RWPE1 (cell line): Measurements from ENCODE around the gene TRIM34.
A peak's percentile ranks its signal among the peaks of the same experiment; 100 is the strongest.
"Not testable (repeated sequence)": the region's sequence is repeated elsewhere in the genome, so short reads cannot be mapped to it uniquely, and the experiment has no call there.

Source experiments
- CTCF ChIA-PET: fragments of 350-600 bp; sonication (Branson Sonifier 250); formaldehyde crosslinking; extraction: SDS; loops from one replicate; lab custom pipeline; 2021; lab: Yijun Ruan, JAX
- POLR2A ChIA-PET: fragments of 400-600 bp; formaldehyde crosslinking; extraction: SDS; loops from one replicate; lab custom pipeline; 2020; ENCODE audit warnings: antibody characterized with exemption; ENCODE audit not compliant: low non-redundant PET; lab: Yijun Ruan, JAX
- DNase-seq: peaks from one replicate; pipeline ENCODE4 v3.0.0; 2012; ENCODE audit warnings: low spot score
- H3K27ac ChIP-seq: fragments of 450-650 bp; 2 replicates; pipeline ENCODE4 v1.5.1; 2017
- TF ChIP-seq, protein P1 (sequence below): fragments of 450-650 bp; conservative IDR thresholded peaks from 2 replicates; pipeline ENCODE4 v1.5.1; 2017; ENCODE audit warnings: low read depth, mild to moderate bottlenecking

TRIM34 gene, protein sequence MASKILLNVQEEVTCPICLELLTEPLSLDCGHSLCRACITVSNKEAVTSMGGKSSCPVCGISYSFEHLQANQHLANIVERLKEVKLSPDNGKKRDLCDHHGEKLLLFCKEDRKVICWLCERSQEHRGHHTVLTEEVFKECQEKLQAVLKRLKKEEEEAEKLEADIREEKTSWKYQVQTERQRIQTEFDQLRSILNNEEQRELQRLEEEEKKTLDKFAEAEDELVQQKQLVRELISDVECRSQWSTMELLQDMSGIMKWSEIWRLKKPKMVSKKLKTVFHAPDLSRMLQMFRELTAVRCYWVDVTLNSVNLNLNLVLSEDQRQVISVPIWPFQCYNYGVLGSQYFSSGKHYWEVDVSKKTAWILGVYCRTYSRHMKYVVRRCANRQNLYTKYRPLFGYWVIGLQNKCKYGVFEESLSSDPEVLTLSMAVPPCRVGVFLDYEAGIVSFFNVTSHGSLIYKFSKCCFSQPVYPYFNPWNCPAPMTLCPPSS

DNA sequence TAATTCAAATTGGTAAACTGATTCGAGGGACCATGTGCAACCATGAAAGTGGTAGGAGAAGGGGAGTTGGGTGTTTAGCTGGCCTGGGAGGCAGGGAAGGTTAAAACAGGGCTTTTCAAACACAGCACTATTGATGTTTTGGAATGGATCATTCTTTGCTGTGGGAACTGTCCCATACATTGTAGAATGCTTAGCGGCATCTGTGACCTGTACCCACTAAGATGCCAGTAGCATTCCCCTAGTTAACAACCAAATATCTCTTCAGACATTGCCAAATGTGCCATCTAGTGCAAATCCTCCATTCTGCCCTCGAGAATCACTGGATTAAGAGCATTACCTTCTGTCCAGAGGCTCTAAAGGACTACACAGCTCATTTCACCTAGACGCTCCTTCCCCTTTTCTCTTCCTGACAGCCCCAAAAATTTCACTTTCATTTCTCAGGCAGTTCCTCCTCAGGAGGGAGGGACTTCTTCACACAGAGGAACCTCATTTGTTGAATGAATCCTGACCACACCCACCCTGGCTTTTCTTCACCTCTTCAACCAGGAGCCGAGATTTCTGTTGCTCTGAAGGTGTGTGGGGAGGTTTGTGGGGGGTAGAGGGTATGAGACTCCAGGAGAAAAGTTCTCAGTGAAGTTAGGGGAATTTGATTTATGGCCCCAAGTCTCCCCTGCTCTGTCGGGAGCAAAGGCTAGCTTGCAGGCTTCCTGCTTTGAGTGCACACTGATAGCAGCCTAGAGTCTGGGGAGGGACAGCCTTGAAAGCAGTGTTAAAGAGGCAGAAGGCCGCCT is at the start of gene TRIM34:
Gene TRIM34, plus strand, starts transcription at position 513 of the 791 bp plus-strand sequence. CDS start 7,331 bp downstream, outside the sequence.
- H3K27ac ChIP-seq = no peak within 1 kb of the TSS
- ChIA-PET CTCF (interaction anchor here (0.6 to 0.7 kb wide), 2 partner anchors 17 to 1815 kb away, joined by 3 read pairs; no protein-coding TSS in a partner anchor), POLR2A (no interaction called here)
- TF ChIP-seq, protein P1, sequence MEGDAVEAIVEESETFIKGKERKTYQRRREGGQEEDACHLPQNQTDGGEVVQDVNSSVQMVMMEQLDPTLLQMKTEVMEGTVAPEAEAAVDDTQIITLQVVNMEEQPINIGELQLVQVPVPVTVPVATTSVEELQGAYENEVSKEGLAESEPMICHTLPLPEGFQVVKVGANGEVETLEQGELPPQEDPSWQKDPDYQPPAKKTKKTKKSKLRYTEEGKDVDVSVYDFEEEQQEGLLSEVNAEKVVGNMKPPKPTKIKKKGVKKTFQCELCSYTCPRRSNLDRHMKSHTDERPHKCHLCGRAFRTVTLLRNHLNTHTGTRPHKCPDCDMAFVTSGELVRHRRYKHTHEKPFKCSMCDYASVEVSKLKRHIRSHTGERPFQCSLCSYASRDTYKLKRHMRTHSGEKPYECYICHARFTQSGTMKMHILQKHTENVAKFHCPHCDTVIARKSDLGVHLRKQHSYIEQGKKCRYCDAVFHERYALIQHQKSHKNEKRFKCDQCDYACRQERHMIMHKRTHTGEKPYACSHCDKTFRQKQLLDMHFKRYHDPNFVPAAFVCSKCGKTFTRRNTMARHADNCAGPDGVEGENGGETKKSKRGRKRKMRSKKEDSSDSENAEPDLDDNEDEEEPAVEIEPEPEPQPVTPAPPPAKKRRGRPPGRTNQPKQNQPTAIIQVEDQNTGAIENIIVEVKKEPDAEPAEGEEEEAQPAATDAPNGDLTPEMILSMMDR = no peak
- peak; percentile 90 for DNase-seq

DNA sequence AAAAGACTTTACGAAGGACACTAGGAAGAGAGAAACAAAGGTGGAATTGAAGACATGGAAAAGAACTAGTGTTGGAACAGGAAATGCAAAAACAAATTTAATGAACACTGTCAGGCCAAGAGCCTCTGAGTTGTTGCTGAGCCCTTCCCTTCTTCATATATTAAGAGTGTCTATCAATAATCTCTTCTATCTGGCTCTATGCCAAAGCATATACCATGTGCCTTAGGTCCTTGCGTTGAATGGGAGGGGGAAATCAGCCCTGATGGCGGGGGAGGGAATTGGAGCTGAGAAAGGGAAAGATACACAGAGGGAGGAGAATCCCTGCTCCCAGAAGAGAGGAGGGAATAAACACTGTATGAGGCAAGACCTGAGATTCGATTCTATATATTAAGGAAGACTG is 49.6 kb upstream of the TRIM34 start:
- ChIA-PET POLR2A (no interaction called here), CTCF (no interaction called here)
- no peak for DNase-seq
- TF ChIP-seq, protein P1 = no peak
- no peak overlapping the region for H3K27ac ChIP-seq

DNA sequence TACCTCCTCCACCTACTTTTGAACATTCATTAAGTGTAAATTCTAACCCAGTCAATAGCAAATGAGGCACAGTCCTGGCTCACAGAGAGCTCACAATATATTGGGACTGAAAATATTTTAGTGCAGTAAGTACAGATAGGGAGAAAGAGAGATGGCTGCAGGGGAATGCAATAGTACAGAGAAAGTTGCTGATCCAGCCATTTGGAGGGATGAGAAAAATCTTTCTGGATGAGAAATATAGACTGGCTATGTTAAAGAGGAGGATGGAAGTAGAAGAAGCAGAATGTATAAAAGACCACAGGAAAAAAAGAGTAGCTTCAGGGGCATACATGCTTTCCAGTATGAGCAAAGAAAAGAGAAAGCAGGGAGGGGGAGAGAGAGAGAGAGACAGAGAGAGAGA is 47.7 kb upstream of the TRIM34 start:
- H3K27ac ChIP-seq = no peak overlapping the region
- TF ChIP-seq, protein P1 = no peak
- ChIA-PET POLR2A (no interaction called here), CTCF (interaction anchor here (0.7 kb wide), 1 partner anchor 8 kb away, joined by 3 read pairs; no protein-coding TSS in a partner anchor)
- DNase-seq = no peak

DNA sequence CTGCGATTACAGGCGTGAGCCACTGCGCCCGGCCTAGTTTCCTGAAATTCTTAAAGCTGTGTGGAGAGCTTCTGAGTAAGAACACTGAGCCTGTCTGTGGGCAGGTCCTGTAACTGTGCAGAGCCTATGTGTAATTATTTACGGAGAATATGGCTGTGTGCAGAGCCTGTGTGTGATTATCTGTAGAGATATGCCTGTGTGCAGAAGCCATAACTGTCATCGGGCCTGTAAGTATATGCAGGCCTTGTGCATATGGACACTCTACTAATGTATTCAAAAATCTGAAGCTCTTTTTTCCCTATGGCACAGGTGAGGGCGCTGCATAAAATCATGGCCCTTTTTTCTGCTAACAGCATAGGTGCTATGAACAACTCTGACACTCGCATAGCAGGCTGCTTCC is 44.2 kb upstream of the TRIM34 start, which contains the start of gene OR52B6:
Gene OR52B6, plus strand, starts transcription at position 301 of the 400 bp plus-strand sequence. Its CDS starts 0 bp downstream, at position 301.
- H3K27ac ChIP-seq = no peak within 1 kb of the TSS
- no peak for DNase-seq
- ChIA-PET POLR2A (no interaction called here), CTCF (interaction anchor here (0.6 kb wide), 1 partner anchor 522 kb away, joined by 3 read pairs; no protein-coding TSS in a partner anchor)
- TF ChIP-seq, protein P1 = no peak

DNA sequence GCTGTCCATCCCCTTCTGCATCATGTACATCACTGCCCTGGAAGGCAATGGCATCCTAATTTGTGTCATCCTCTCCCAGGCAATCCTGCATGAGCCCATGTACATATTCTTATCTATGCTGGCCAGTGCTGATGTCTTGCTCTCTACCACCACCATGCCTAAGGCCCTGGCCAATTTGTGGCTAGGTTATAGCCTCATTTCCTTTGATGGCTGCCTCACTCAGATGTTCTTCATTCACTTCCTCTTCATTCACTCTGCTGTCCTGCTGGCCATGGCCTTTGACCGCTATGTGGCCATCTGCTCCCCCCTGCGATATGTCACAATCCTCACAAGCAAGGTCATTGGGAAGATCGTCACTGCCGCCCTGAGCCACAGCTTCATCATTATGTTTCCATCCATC is 43.8 kb upstream of the TRIM34 start:
- CTCF ChIA-PET = no interaction called here
- POLR2A ChIA-PET = no interaction called here
- TF ChIP-seq, protein P1 = no peak
- DNase-seq = no peak
- H3K27ac ChIP-seq = no peak overlapping the region

DNA sequence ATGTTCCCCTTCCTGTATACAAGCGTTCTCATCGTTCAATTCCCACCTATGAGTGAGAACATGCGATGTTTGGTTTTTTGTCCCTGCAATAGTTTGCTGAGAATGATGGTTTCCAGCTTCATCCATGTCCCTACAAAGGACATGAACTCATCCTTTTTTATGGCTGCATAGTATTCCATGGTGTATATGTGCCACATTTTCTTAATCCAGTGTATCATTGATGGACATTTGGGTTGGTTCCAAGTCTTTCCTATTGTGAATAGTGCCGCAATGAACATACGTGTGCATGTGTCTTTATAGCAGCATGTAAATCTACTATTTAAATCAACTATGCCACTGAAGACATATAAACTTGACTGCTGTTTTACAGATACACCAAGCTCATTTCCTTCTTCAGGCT is 40.3 kb upstream of the TRIM34 start:
- H3K27ac ChIP-seq, POLR2A ChIA-PET, CTCF ChIA-PET, DNase-seq: not testable (repeated sequence)

DNA sequence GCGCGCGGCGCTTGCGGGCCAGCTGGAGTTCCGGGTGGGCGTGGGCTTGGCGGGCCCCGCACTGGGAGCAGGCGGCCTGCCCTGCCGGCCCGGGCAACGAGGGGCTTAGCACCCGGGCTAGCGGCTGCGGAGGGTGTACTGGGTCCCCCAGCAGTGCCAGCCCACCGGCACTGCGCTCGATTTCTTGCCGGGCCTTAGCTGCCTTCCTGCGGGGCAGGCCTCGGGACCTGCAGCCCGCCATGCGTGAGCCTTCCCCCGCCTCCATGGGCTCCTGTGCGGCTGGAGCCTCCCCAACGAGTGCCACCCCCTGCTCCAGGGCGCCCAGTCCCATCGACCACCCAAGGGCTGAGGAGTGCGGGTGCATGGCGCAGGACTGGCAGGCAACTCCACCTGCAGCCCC is 34.9 kb upstream of the TRIM34 start:
- H3K27ac ChIP-seq, DNase-seq, CTCF ChIA-PET, POLR2A ChIA-PET: not testable (repeated sequence)
